C4-2B (cell line): ENCODE data around the gene PPP2R5C.
"Not testable (repeated sequence)": the region's sequence is repeated elsewhere in the genome, so short reads cannot be mapped to it uniquely, and the experiment has no call there.

Experiments
- ZFX ChIP-seq: fragments of 450-650 bp; IDR thresholded peaks from 2 replicates; pipeline ENCODE4 v1.6.1; 2017
- TF ChIP-seq, protein P1 (sequence below): fragments of 450-650 bp; conservative IDR thresholded peaks from 2 replicates; pipeline ENCODE4 v1.5.1; 2017; ENCODE audit warnings: mild to moderate bottlenecking

DNA sequence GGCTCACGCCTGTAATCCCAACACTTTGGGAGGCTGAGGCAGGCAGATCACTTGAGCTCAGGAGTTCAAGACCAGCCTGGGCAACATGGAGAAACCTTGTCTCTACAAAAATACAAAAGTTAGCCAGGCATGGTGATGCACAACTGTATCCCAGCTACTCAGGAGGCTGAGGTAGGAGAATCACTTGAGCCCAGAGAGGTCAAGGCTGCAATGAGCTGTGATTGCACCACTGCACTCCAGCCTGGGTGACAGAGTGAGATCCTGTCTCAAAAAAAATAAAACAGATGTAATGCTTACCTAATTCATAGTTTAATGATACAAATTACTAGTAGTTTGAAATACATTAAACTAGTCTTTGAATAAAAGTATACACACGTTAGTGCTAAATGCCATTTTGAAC is 209.9 kb downstream of the PPP2R5C start:
- TF ChIP-seq, protein P1, sequence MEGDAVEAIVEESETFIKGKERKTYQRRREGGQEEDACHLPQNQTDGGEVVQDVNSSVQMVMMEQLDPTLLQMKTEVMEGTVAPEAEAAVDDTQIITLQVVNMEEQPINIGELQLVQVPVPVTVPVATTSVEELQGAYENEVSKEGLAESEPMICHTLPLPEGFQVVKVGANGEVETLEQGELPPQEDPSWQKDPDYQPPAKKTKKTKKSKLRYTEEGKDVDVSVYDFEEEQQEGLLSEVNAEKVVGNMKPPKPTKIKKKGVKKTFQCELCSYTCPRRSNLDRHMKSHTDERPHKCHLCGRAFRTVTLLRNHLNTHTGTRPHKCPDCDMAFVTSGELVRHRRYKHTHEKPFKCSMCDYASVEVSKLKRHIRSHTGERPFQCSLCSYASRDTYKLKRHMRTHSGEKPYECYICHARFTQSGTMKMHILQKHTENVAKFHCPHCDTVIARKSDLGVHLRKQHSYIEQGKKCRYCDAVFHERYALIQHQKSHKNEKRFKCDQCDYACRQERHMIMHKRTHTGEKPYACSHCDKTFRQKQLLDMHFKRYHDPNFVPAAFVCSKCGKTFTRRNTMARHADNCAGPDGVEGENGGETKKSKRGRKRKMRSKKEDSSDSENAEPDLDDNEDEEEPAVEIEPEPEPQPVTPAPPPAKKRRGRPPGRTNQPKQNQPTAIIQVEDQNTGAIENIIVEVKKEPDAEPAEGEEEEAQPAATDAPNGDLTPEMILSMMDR = not testable (repeated sequence)
- not testable (repeated sequence) for TF ChIP-seq ZFX
